Retinal pigment epithelial cell (primary cell): ENCODE results near the gene CLEC2L.

Source experiments
- DNase-seq: peaks from one replicate; pipeline ENCODE4 v3.0.0-alpha.2; 2010; ENCODE audit warnings: low read depth
- H3K4me3 ChIP-seq: 2 replicates; pipeline ENCODE4 v1.5.1; 2011; ENCODE audit warnings: mild to moderate bottlenecking, low read length, control low read depth, moderate library complexity
- CTCF ChIP-seq: conservative IDR thresholded peaks from 2 replicates; pipeline ENCODE4 v1.5.1; 2011; ENCODE audit warnings: low read depth, low read length, control low read depth, inconsistent platforms

The CLEC2L gene

GRCh38 chr7:139495580-139496125 is 27.8 kb upstream of the CLEC2L start:
- no peak for DNase-seq
- TF ChIP-seq CTCF = no peak
- H3K4me3 ChIP-seq = no peak overlapping the region

GRCh38 chr7:139496528-139496927 is 27.0 kb upstream of the CLEC2L start:
- DNase-seq = no peak
- TF ChIP-seq CTCF = no peak
- no peak overlapping the region for H3K4me3 ChIP-seq

GRCh38 chr7:139500770-139501138 is 22.7 kb upstream of the CLEC2L start:
- no peak for TF ChIP-seq CTCF
- DNase-seq = no peak
- no peak overlapping the region for H3K4me3 ChIP-seq

- DNase-seq = no peak
- no peak overlapping the region for H3K4me3 ChIP-seq
- no peak for TF ChIP-seq CTCF
Measured at GRCh38 chr7:139502226-139502625, 21.3 kb upstream of the CLEC2L start.

- no peak overlapping the region for H3K4me3 ChIP-seq
- peak; percentile 36 for TF ChIP-seq CTCF
- DNase-seq = no peak
Measured at GRCh38 chr7:139505563-139505962, 17.9 kb upstream of the CLEC2L start.

- H3K4me3 ChIP-seq = no peak overlapping the region
- TF ChIP-seq CTCF = no peak
- no peak for DNase-seq
Measured at GRCh38 chr7:139509535-139509934, 13.9 kb upstream of the CLEC2L start.

- TF ChIP-seq CTCF = no peak
- DNase-seq = no peak
- H3K4me3 ChIP-seq = no peak overlapping the region
Measured at GRCh38 chr7:139511315-139511714, 12.2 kb upstream of the CLEC2L start.
